Ishikawa (cell line): Measurements from ENCODE around the gene GRIK2.

Source experiments
- CEBPB ChIP-seq: IDR thresholded peaks from 2 replicates; pipeline ENCODE4 v1.6.1; 2012
- EGR1 ChIP-seq: IDR thresholded peaks from 2 replicates; pipeline ENCODE4 v1.6.1; 2012
- EP300 ChIP-seq: IDR thresholded peaks from 2 replicates; pipeline ENCODE4 v1.6.1; 2012; ENCODE audit warnings: borderline replicate concordance
- FOXM1 ChIP-seq: IDR thresholded peaks from 2 replicates; pipeline ENCODE4 v1.6.1; 2012; ENCODE audit warnings: low read depth, borderline replicate concordance
- NFIC ChIP-seq: IDR thresholded peaks from 2 replicates; pipeline ENCODE4 v1.6.1; 2012
- RAD21 ChIP-seq: IDR thresholded peaks from 2 replicates; pipeline ENCODE4 v1.6.1; 2012; ENCODE audit warnings: low read depth
- TAF1 ChIP-seq: IDR thresholded peaks from 2 replicates; pipeline ENCODE4 v1.6.1; 2012; ENCODE audit warnings: low read depth, mild to moderate bottlenecking
- TCF12 ChIP-seq: IDR thresholded peaks from 2 replicates; pipeline ENCODE4 v1.6.1; 2012; ENCODE audit warnings: low read depth
- YY1 ChIP-seq: IDR thresholded peaks from 2 replicates; pipeline ENCODE4 v1.6.1; 2012; ENCODE audit warnings: low read depth
- ZBTB7A ChIP-seq: IDR thresholded peaks from 2 replicates; pipeline ENCODE4 v1.6.1; 2012; ENCODE audit warnings: low read depth
- TF ChIP-seq, protein P1 (sequence below): IDR thresholded peaks from 2 replicates; pipeline ENCODE4 v1.6.1; 2012
- TF ChIP-seq, protein P2 (sequence below): IDR thresholded peaks from 2 replicates; pipeline ENCODE4 v1.6.1; 2012; ENCODE audit warnings: low read depth, mild to moderate bottlenecking

DNA sequence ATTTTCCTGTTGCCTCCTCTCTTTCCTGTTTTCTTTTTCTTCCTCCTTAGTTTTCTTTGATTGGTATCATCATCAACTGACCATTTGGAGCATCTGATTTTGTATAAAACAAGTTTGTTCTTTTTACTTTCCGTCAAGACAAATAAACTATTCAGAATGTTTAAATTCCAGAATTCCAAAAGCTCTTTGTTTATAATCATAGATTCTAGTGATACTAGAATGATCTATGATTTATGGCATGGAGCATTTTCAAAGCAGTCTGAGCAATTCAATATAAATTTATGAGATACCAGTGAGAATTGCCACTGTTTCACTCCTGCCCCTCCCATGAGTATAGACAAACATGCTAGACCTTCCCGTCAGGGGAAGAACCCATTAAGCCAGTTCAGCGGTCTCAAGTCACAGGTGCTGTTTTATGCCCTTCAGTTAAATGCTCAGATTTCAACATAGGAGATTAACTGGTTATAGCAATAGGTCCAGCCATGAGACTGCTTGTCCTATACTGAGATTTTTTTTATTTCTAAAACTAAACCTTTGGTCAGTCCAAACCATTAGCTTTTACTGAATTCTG is 60.7 kb downstream of the GRIK2 start:
- no peak for TF ChIP-seq EP300
- no peak for TF ChIP-seq ZBTB7A
- TF ChIP-seq FOXM1: no peak
- TF ChIP-seq CEBPB: no peak
- no peak for TF ChIP-seq EGR1
- TF ChIP-seq TAF1: no peak
- no peak for TF ChIP-seq TCF12
- TF ChIP-seq, protein P1, sequence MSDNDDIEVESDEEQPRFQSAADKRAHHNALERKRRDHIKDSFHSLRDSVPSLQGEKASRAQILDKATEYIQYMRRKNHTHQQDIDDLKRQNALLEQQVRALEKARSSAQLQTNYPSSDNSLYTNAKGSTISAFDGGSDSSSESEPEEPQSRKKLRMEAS: no peak
- no peak for TF ChIP-seq RAD21
- TF ChIP-seq NFIC: no peak
- TF ChIP-seq YY1: no peak
- TF ChIP-seq, protein P2, sequence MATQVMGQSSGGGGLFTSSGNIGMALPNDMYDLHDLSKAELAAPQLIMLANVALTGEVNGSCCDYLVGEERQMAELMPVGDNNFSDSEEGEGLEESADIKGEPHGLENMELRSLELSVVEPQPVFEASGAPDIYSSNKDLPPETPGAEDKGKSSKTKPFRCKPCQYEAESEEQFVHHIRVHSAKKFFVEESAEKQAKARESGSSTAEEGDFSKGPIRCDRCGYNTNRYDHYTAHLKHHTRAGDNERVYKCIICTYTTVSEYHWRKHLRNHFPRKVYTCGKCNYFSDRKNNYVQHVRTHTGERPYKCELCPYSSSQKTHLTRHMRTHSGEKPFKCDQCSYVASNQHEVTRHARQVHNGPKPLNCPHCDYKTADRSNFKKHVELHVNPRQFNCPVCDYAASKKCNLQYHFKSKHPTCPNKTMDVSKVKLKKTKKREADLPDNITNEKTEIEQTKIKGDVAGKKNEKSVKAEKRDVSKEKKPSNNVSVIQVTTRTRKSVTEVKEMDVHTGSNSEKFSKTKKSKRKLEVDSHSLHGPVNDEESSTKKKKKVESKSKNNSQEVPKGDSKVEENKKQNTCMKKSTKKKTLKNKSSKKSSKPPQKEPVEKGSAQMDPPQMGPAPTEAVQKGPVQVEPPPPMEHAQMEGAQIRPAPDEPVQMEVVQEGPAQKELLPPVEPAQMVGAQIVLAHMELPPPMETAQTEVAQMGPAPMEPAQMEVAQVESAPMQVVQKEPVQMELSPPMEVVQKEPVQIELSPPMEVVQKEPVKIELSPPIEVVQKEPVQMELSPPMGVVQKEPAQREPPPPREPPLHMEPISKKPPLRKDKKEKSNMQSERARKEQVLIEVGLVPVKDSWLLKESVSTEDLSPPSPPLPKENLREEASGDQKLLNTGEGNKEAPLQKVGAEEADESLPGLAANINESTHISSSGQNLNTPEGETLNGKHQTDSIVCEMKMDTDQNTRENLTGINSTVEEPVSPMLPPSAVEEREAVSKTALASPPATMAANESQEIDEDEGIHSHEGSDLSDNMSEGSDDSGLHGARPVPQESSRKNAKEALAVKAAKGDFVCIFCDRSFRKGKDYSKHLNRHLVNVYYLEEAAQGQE: no peak
